SK-N-SH (cell line): Measurements from ENCODE around the gene CLDN5. TPM values are rescaled to one million over a fixed set of nuclear protein-coding genes. Genes with fewer than 3 reads are reported as not detected.

Experiments
- CTCF ChIA-PET: fragments of 300-600, 350-600 bp; formaldehyde crosslinking; extraction: SDS; loops from one replicate; lab custom pipeline; 2021; lab: Yijun Ruan, JAX
- POLR2A ChIA-PET: fragments of 350-600 bp; sonication (Branson Sonifier 250); formaldehyde crosslinking; extraction: SDS; loops from one replicate; lab custom pipeline; 2020; ENCODE audit warnings: antibody characterized with exemption, inconsistent platforms; lab: Yijun Ruan, JAX
- DNase-seq: peaks from one replicate; pipeline ENCODE4 v3.0.0; 2012
- H2AFZ ChIP-seq: fragments of 200-600 bp; sonication (generic); 2 replicates; pipeline ENCODE4 v1.8.1; 2016; ENCODE audit warnings: antibody characterized with exemption, mild to moderate bottlenecking, low read depth
- H3F3A ChIP-seq: fragments of 200-600 bp; sonication (generic); replicated peaks from 2 replicates; pipeline ENCODE3; 2016; ENCODE audit warnings: antibody characterized with exemption, mild to moderate bottlenecking; ENCODE audit not compliant: insufficient read depth
- H3K27ac ChIP-seq, 2 experiments: fragments of 200-500 bp in 1 of 2; fragments of 200-600 bp in 1 of 2; sonication (Bioruptor generic) in 1 of 2; sonication (generic), shearing (Covaris generic) in 1 of 2; 2 replicates each; pipeline versions ENCODE4 v1.5.1 to v1.6.1; 2014 to 2016; ENCODE audit warnings: low read depth in 2 of 2, inconsistent platforms in 1 of 2, low read length in 1 of 2, mild to moderate bottlenecking in 1 of 2, mixed read lengths in 1 of 2
- H3K27me3 ChIP-seq: fragments of 200-600 bp; sonication (generic), shearing (Covaris generic); 2 replicates; pipeline ENCODE4 v1.6.1; 2016; ENCODE audit warnings: mixed run types; ENCODE audit not compliant: insufficient read depth
- H3K36me3 ChIP-seq, 2 experiments: fragments of 200-500 bp in 1 of 2; fragments of 200-600 bp in 1 of 2; sonication (Bioruptor generic) in 1 of 2; sonication (generic) in 1 of 2; replicated peaks in 1 of 2; 2 replicates each; pipeline versions ENCODE3 to v1.5.1; 2014 to 2016; ENCODE audit warnings: low read length in 1 of 2, mild to moderate bottlenecking in 1 of 2; ENCODE audit not compliant: insufficient read depth in 2 of 2, control insufficient read depth in 1 of 2
- H3K4me1 ChIP-seq, 2 experiments: fragments of 200-500 bp in 1 of 2; fragments of 200-600 bp in 1 of 2; sonication (Bioruptor generic) in 1 of 2; sonication (generic), shearing (Covaris generic) in 1 of 2; 2 replicates each; pipeline versions ENCODE4 v1.5.1 to v1.6.1; 2014 to 2016; ENCODE audit warnings: low read depth in 1 of 2, low read length in 1 of 2, mixed run types in 1 of 2; ENCODE audit not compliant: insufficient read depth in 2 of 2, control insufficient read depth in 1 of 2
- H3K4me2 ChIP-seq: fragments of 200-600 bp; sonication (generic), shearing (Covaris generic); 2 replicates; pipeline ENCODE4 v1.6.1; 2017; ENCODE audit warnings: mixed run types
- H3K4me3 ChIP-seq, 2 experiments: fragments of 200-500 bp in 1 of 2; fragments of 200-600 bp in 1 of 2; sonication (Bioruptor generic) in 1 of 2; sonication (generic), shearing (Covaris generic) in 1 of 2; 2 replicates each; pipeline versions ENCODE4 v1.5.1 to v1.8.1; 2014 to 2016; ENCODE audit warnings: low read depth in 2 of 2, inconsistent platforms in 1 of 2, low read length in 1 of 2, mild to moderate bottlenecking in 1 of 2, mixed read lengths in 1 of 2, moderate library complexity in 1 of 2
- H3K79me2 ChIP-seq: fragments of 200-600 bp; sonication (generic); 2 replicates; pipeline ENCODE4 v1.8.1; 2017; ENCODE audit warnings: mild to moderate bottlenecking; ENCODE audit not compliant: insufficient read depth
- H3K9ac ChIP-seq: fragments of 200-600 bp; sonication (generic); 2 replicates; pipeline ENCODE4 v1.6.1; 2017; ENCODE audit warnings: mixed run types
- H3K9me2 ChIP-seq: fragments of 200-600 bp; sonication (generic); 2 replicates; pipeline ENCODE4 v1.6.1; 2017; ENCODE audit warnings: mixed run types
- H3K9me3 ChIP-seq: fragments of 200-600 bp; sonication (generic); 2 replicates; pipeline ENCODE4 v1.6.1; 2017; ENCODE audit warnings: mixed run types, mild to moderate bottlenecking, moderate library complexity
- H4K20me1 ChIP-seq: fragments of 200-600 bp; sonication (generic); 2 replicates; pipeline ENCODE4 v1.6.1; 2017; ENCODE audit warnings: mild to moderate bottlenecking, mixed run types; ENCODE audit not compliant: insufficient read depth
- CTCF ChIP-seq: fragments of 200-600 bp; sonication (generic); IDR thresholded peaks from 2 replicates; pipeline ENCODE4 v1.6.1; 2017; ENCODE audit warnings: antibody characterized with exemption, mild to moderate bottlenecking, moderate library complexity
- ELF1 ChIP-seq: IDR thresholded peaks from 2 replicates; pipeline ENCODE4 v1.4.0; 2012
- EZH2phosphoT487 ChIP-seq: fragments of 200-600 bp; sonication (generic); IDR thresholded peaks from 2 replicates; pipeline ENCODE4 v1.6.1; 2017; ENCODE audit warnings: low read depth, mixed run types, mild to moderate bottlenecking, antibody characterized with exemption, moderate library complexity, borderline replicate concordance
- JUND ChIP-seq: IDR thresholded peaks from 2 replicates; pipeline ENCODE4 v1.4.0; 2012
- MEF2A ChIP-seq: IDR thresholded peaks from 2 replicates; pipeline ENCODE4 v1.4.0; 2012; ENCODE audit warnings: low read depth, borderline replicate concordance
- PBX3 ChIP-seq: IDR thresholded peaks from 2 replicates; pipeline ENCODE4; 2012
- REST ChIP-seq: IDR thresholded peaks from 2 replicates; pipeline ENCODE4 v1.6.1; 2012; ENCODE audit warnings: mild to moderate bottlenecking, low read depth, low read length, moderate library complexity
- RFX5 ChIP-seq: IDR thresholded peaks from 2 replicates; pipeline ENCODE4 v1.6.1; 2012; ENCODE audit warnings: mild to moderate bottlenecking, improper control_type of control experiment, low read length
- RXRA ChIP-seq: IDR thresholded peaks from 2 replicates; pipeline ENCODE4 v1.4.0; 2012; ENCODE audit warnings: low read depth, mild to moderate bottlenecking, borderline replicate concordance
- SIN3A ChIP-seq: IDR thresholded peaks from 2 replicates; pipeline ENCODE4 v1.6.1; 2012; ENCODE audit warnings: low read depth, mild to moderate bottlenecking, low read length, moderate library complexity, borderline replicate concordance
- TAF1 ChIP-seq: IDR thresholded peaks from 2 replicates; pipeline ENCODE4 v1.6.1; 2012; ENCODE audit warnings: low read depth, mild to moderate bottlenecking, low read length, moderate library complexity, borderline replicate concordance
- WGBS: methylation state at CpG from one replicate; pipeline ENCODE4 v1.1.6; 2017; ENCODE audit warnings: low lambda C conversion rate; 5-methylcytosine and 5-hydroxymethylcytosine counted together
- polyA plus RNA-seq, 3 experiments: library from polyadenylated mRNA; depleted of rRNA; stranded (reverse); fragments of >200 nt; gene quantifications; 2 replicates each; pipeline ENCODE4 v1.2.3, GENCODE V29; 2012

CLDN5 gene
- polyA plus RNA-seq, 1 of the 3 experiments (the other 2 are of a cell fraction), result not detected

GRCh38 chr22:19515654-19516377, 8.4 kb downstream of the CLDN5 start:
- Histone ChIP-seq H2AFZ (no peak overlapping the region), H3K4me3 (no peak overlapping the region), H3K4me2 (no peak overlapping the region), H3K79me2 (no peaks in the 10 kb centered on the region), H3K9me3 (peaks cover 5% of the 10 kb centered on the region; the same call in 1 of the 2 replicates), H3K9me2 (no peaks in the 10 kb centered on the region), H3K4me1 (no peaks in the 10 kb centered on the region), H3K36me3 (peaks cover 7 to 10% of the 10 kb centered on the region in 2 experiments), H3K9ac (no peak overlapping the region), H3K27me3 (no peaks in the 10 kb centered on the region)
- 97% methylated on average over 12 of the region's 12 CpGs for WGBS
- no peak for TF ChIP-seq SIN3A
- TF ChIP-seq EZH2phosphoT487, result no peak
- TF ChIP-seq RXRA, result no peak
- TF ChIP-seq PBX3, result no peak
- TF ChIP-seq CTCF, result no peak
- TF ChIP-seq MEF2A, result no peak
- TF ChIP-seq ELF1, result no peak
- no peak for TF ChIP-seq REST
- no peak for TF ChIP-seq TAF1
- TF ChIP-seq JUND, result no peak
- no peak for TF ChIP-seq RFX5
- TF ChIP-seq, all 33 proteins: peak for 0
- Histone ChIP-seq H3K27ac (no peak overlapping the region), H4K20me1 (no peaks in the 10 kb centered on the region), H3F3A (no peaks in the 10 kb centered on the region)
- ChIA-PET CTCF (interaction anchor here (0.6 to 5.0 kb wide), 2 partner anchors 114 to 284 kb away, joined by 3 to 16 read pairs; no protein-coding TSS in a partner anchor), POLR2A (no interaction called here)
- DNase-seq, result no peak
